Measurements from ENCODE around the gene CEACAM21. TPM values are rescaled to one million over a fixed set of nuclear protein-coding genes. Genes with fewer than 3 reads are reported as not detected.
A peak's percentile ranks its signal among the peaks of the same experiment; 100 is the strongest.

CEACAM21 gene
- total and polyA plus RNA-seq, 5 donors: 0.36 to 1.6 (median 0.78) TPM

- Histone ChIP-seq H3K27ac (ENCODE audit: low read length) (no peak overlapping the region), H3K27me3 (ENCODE audit: control insufficient read depth, insufficient read depth) (no peaks in the 10 kb centered on the region), H3K4me3 (ENCODE audit: low read length) (no peak overlapping the region), H3K9me3 (ENCODE audit: control insufficient read depth, low read length) (no peaks in the 10 kb centered on the region), H3K4me1 (ENCODE audit: control insufficient read depth, insufficient read depth, low read length) (no peaks in the 10 kb centered on the region)
- intact Hi-C loops (cut with DNase I): no loop called here
- 71% methylated on average over 9 of the region's 9 CpGs for WGBS
- ATAC-seq: no peak
- peak in 1 of 3 donors; percentile 17 for DNase-seq
Measured at GRCh38 chr19:41587101-41587837, 11.3 kb downstream of the CEACAM21 start.

- H3K9me3 ChIP-seq (ENCODE audit: control insufficient read depth, low read length): no peaks in the 10 kb centered on the region
- no peaks in the 10 kb centered on the region for H3K4me1 ChIP-seq (ENCODE audit: control insufficient read depth, insufficient read depth, low read length)
- H3K27me3 ChIP-seq (ENCODE audit: control insufficient read depth, insufficient read depth): no peaks in the 10 kb centered on the region
- 73% methylated on average over 4 of the region's 4 CpGs for WGBS
- DNase-seq: no peak
- no peak for ATAC-seq
- H3K27ac ChIP-seq (ENCODE audit: low read length): no peak overlapping the region
- intact Hi-C loops (cut with DNase I): no loop called here
- no peak overlapping the region for H3K4me3 ChIP-seq (ENCODE audit: low read length)
Measured at GRCh38 chr19:41587838-41588210, 11.9 kb downstream of the CEACAM21 start.

GRCh38 chr19:41588497-41589209 lies 12.7 kb downstream of the CEACAM21 start:
- ATAC-seq (no peak), DNase-seq (peak in 1 of 3 donors; percentile 48)
- H3K4me3 ChIP-seq (ENCODE audit: low read length): no peak overlapping the region
- H3K9me3 ChIP-seq (ENCODE audit: control insufficient read depth, low read length): no peaks in the 10 kb centered on the region
- H3K27ac ChIP-seq (ENCODE audit: low read length): no peak overlapping the region
- intact Hi-C loops (cut with DNase I): no loop called here
- 32% methylated on average over 6 of the region's 6 CpGs for WGBS
- H3K4me1 ChIP-seq (ENCODE audit: control insufficient read depth, insufficient read depth, low read length): no peaks in the 10 kb centered on the region
- H3K27me3 ChIP-seq (ENCODE audit: control insufficient read depth, insufficient read depth): no peaks in the 10 kb centered on the region

- no peaks in the 10 kb centered on the region for H3K27me3 ChIP-seq (ENCODE audit: control insufficient read depth, insufficient read depth)
- DNase-seq (no peak), ATAC-seq (no peak)
- no peaks in the 10 kb centered on the region for H3K4me1 ChIP-seq (ENCODE audit: control insufficient read depth, insufficient read depth, low read length)
- H3K4me3 ChIP-seq (ENCODE audit: low read length): no peak overlapping the region
- no peak overlapping the region for H3K27ac ChIP-seq (ENCODE audit: low read length)
- intact Hi-C loops (cut with DNase I): no loop called here
- H3K9me3 ChIP-seq (ENCODE audit: control insufficient read depth, low read length): no peaks in the 10 kb centered on the region
- 50% methylated on average over 2 of the region's 2 CpGs for WGBS
Measured at GRCh38 chr19:41589371-41589770, 13.4 kb downstream of the CEACAM21 start.

GRCh38 chr19:41590936-41591335 lies 15.0 kb downstream of the CEACAM21 start:
- DNase-seq (no peak), ATAC-seq (no peak)
- intact Hi-C loops (cut with DNase I): no loop called here
- no peaks in the 10 kb centered on the region for H3K27me3 ChIP-seq (ENCODE audit: control insufficient read depth, insufficient read depth)
- no peak overlapping the region for H3K27ac ChIP-seq (ENCODE audit: low read length)
- no peaks in the 10 kb centered on the region for H3K4me1 ChIP-seq (ENCODE audit: control insufficient read depth, insufficient read depth, low read length)
- no peaks in the 10 kb centered on the region for H3K9me3 ChIP-seq (ENCODE audit: control insufficient read depth, low read length)
- no peak overlapping the region for H3K4me3 ChIP-seq (ENCODE audit: low read length)

GRCh38 chr19:41591951-41592562 lies 16.1 kb downstream of the CEACAM21 start:
- Histone ChIP-seq H3K27me3 (ENCODE audit: control insufficient read depth, insufficient read depth) (no peaks in the 10 kb centered on the region), H3K4me1 (ENCODE audit: control insufficient read depth, insufficient read depth, low read length) (no peaks in the 10 kb centered on the region), H3K4me3 (ENCODE audit: low read length) (no peak overlapping the region), H3K9me3 (ENCODE audit: control insufficient read depth, low read length) (no peaks in the 10 kb centered on the region), H3K27ac (ENCODE audit: low read length) (no peak overlapping the region)
- peak in 1 of 3 donors; percentile 12 for DNase-seq
- ATAC-seq: no peak
- 44% methylated on average over 5 of the region's 5 CpGs for WGBS
- intact Hi-C loops (cut with DNase I): no loop called here

- ATAC-seq: peak; percentile 40 to 81
- no peak overlapping the region for H3K27ac ChIP-seq (ENCODE audit: low read length)
- peak in 2 of 3 donors; percentile 44 to 69 for DNase-seq
- WGBS: 23% methylated on average over 4 of the region's 4 CpGs
- no peaks in the 10 kb centered on the region for H3K9me3 ChIP-seq (ENCODE audit: control insufficient read depth, low read length)
- intact Hi-C loops (cut with DNase I): no loop called here
- H3K4me3 ChIP-seq (ENCODE audit: low read length): no peak overlapping the region
- H3K4me1 ChIP-seq (ENCODE audit: control insufficient read depth, insufficient read depth, low read length): no peaks in the 10 kb centered on the region
- H3K27me3 ChIP-seq (ENCODE audit: control insufficient read depth, insufficient read depth): no peaks in the 10 kb centered on the region
Measured at GRCh38 chr19:41595258-41595889, 19.4 kb downstream of the CEACAM21 start.

GRCh38 chr19:41595890-41596280 lies 19.9 kb downstream of the CEACAM21 start:
- no peak for ATAC-seq
- no peaks in the 10 kb centered on the region for H3K4me1 ChIP-seq (ENCODE audit: control insufficient read depth, insufficient read depth, low read length)
- H3K27ac ChIP-seq (ENCODE audit: low read length): no peak overlapping the region
- intact Hi-C loops (cut with DNase I): no loop called here
- 31% methylated on average over 3 of the region's 3 CpGs for WGBS
- peak in 1 of 3 donors; percentile 18 for DNase-seq
- H3K27me3 ChIP-seq (ENCODE audit: control insufficient read depth, insufficient read depth): no peaks in the 10 kb centered on the region
- H3K9me3 ChIP-seq (ENCODE audit: control insufficient read depth, low read length): no peaks in the 10 kb centered on the region
- H3K4me3 ChIP-seq (ENCODE audit: low read length): no peak overlapping the region

GRCh38 chr19:41597600-41598041 lies 21.7 kb downstream of the CEACAM21 start:
- DNase-seq (peak; percentile 49 to 69 (median 68)), ATAC-seq (peak; percentile 72 to 80)
- Histone ChIP-seq H3K27me3 (ENCODE audit: control insufficient read depth, insufficient read depth) (no peaks in the 10 kb centered on the region), H3K4me3 (ENCODE audit: low read length) (no peak overlapping the region), H3K9me3 (ENCODE audit: control insufficient read depth, low read length) (no peaks in the 10 kb centered on the region), H3K4me1 (ENCODE audit: control insufficient read depth, insufficient read depth, low read length) (no peaks in the 10 kb centered on the region), H3K27ac (ENCODE audit: low read length) (no peak overlapping the region)
- intact Hi-C loops (cut with DNase I): no loop called here
- WGBS: 6% methylated on average over 10 of the region's 10 CpGs

- Histone ChIP-seq H3K27me3 (ENCODE audit: control insufficient read depth, insufficient read depth) (no peaks in the 10 kb centered on the region), H3K9me3 (ENCODE audit: control insufficient read depth, low read length) (no peaks in the 10 kb centered on the region), H3K4me3 (ENCODE audit: low read length) (no peak overlapping the region), H3K4me1 (ENCODE audit: control insufficient read depth, insufficient read depth, low read length) (no peaks in the 10 kb centered on the region), H3K27ac (ENCODE audit: low read length) (no peak overlapping the region)
- DNase-seq (no peak), ATAC-seq (no peak)
- intact Hi-C loops (cut with DNase I): no loop called here
- 41% methylated on average over 6 of the region's 6 CpGs for WGBS
Measured at GRCh38 chr19:41599175-41599966, 23.4 kb downstream of the CEACAM21 start.
